IMR-90 (cell line): ENCODE results near the gene AXIN2.

Experiments used
- CHD1 ChIP-seq: IDR thresholded peaks from 2 replicates; pipeline ENCODE4 v1.6.1; 2012; ENCODE audit warnings: low read depth, low read length, improper control_type of control experiment
- CTCF ChIP-seq: conservative IDR thresholded peaks from 2 replicates; pipeline ENCODE4 v1.5.1; 2012; ENCODE audit warnings: mild to moderate bottlenecking, low read depth, low read length, improper control_type of control experiment
- ELK1 ChIP-seq: fragments of 150-350 bp; IDR thresholded peaks from 2 replicates; pipeline ENCODE4 v1.6.1; 2016; ENCODE audit warnings: low read depth, mild to moderate bottlenecking, low read length, moderate library complexity, borderline replicate concordance
- MAZ ChIP-seq: IDR thresholded peaks from 2 replicates; pipeline ENCODE4 v1.6.1; 2012; ENCODE audit warnings: low read depth, mild to moderate bottlenecking, low read length, improper control_type of control experiment, moderate library complexity, borderline replicate concordance
- POLR2A ChIP-seq: IDR thresholded peaks from 2 replicates; pipeline ENCODE4 v1.6.1; 2012; ENCODE audit warnings: mild to moderate bottlenecking, low read depth, low read length
- RAD21 ChIP-seq: IDR thresholded peaks from 2 replicates; pipeline ENCODE4 v1.6.1; 2012; ENCODE audit warnings: low read length, improper control_type of control experiment

GRCh38 chr17:65551267-65552040, 10.0 kb downstream of the AXIN2 start:
- TF ChIP-seq MAZ (no peak), POLR2A (no peak), CHD1 (no peak), CTCF (no peak), ELK1 (no peak), RAD21 (no peak)
